Naive thymus-derived CD8-positive, alpha-beta T cell (primary cell): ENCODE measurements around the gene PYGM. TPM values are rescaled to one million over a fixed set of nuclear protein-coding genes. Genes with fewer than 3 reads are reported as not detected.

ENCODE experiments used
- ATAC-seq, 2 donors: fragments of 150-1000 bp; cut with Tn5 transposase in 1 of 2; sonication (Bioruptor Pico), chemical (Tn5 transposase) in 1 of 2; 1 replicate in 1 of 2; 2 replicates in 1 of 2; pipeline ENCODE4 v1.10.0; 2021; ENCODE audit warnings: mild to moderate bottlenecking in 2 of 2, moderate library complexity in 2 of 2
- POLR2A ChIA-PET: fragments of 350-600 bp; sonication (Branson Sonifier 250); formaldehyde crosslinking; loops from one replicate; lab custom pipeline; 2021; ENCODE audit warnings: antibody characterized with exemption; lab: Charles Lee
- DNase-seq, 10 donors: peaks; one replicate each; pipeline versions ENCODE4 v3.0.0 to v3.0.0-alpha.2; 2020 to 2022
- H3K27ac Mint-ChIP-seq, 10 donors: one replicate each; pipeline ENCODE4 v1.8.0; 2020 to 2022; ENCODE audit warnings: mild to moderate bottlenecking in 10 of 10, mixed read lengths in 10 of 10, moderate library complexity in 4 of 10, inconsistent platforms in 1 of 10
- H3K27me3 Mint-ChIP-seq, 5 donors: one replicate each; pipeline ENCODE4 v1.8.0; 2021 to 2022; ENCODE audit warnings: mixed read lengths in 5 of 5
- H3K36me3 Mint-ChIP-seq, 3 donors: one replicate each; pipeline ENCODE4 v1.8.0; 2020 to 2022; ENCODE audit warnings: mixed read lengths in 3 of 3, mild to moderate bottlenecking in 2 of 3, inconsistent platforms in 1 of 3
- H3K4me1 Mint-ChIP-seq, 4 donors: one replicate each; pipeline ENCODE4 v1.8.0; 2021 to 2022; ENCODE audit warnings: mixed read lengths in 4 of 4
- H3K4me3 Mint-ChIP-seq, 10 donors: one replicate each; pipeline ENCODE4 v1.8.0; 2020 to 2022; ENCODE audit warnings: mild to moderate bottlenecking in 10 of 10, mixed read lengths in 10 of 10, moderate library complexity in 6 of 10, inconsistent platforms in 1 of 10
- H3K9me3 Mint-ChIP-seq, 9 donors: one replicate each; pipeline ENCODE4 v1.8.0; 2020 to 2022; ENCODE audit warnings: mixed read lengths in 9 of 9, mild to moderate bottlenecking in 3 of 9, inconsistent platforms in 1 of 9, moderate library complexity in 1 of 9
- polyA plus RNA-seq, 3 donors: library from polyadenylated mRNA; unstranded; fragments of 300-500 nt; fragmentation: Illumina TruSeq; gene quantifications; one replicate each; pipeline ENCODE4 v1.2.3, GENCODE V29; 2021
- total RNA-seq, 8 experiments: library from RNA in 2 of 8; stranded (reverse) in 2 of 8; gene quantifications; one replicate each; pipeline ENCODE4 v1.2.3 and lab custom pipeline; 2021 to 2026

Gene PYGM
- total and polyA plus RNA-seq, 5 experiments from 2014 or later, result 0.09 to 18.4 (median 0.50) TPM

GRCh38 chr11:64759131-64759721 lies 548 bp downstream of the PYGM start:
- no peak for DNase-seq
- no peaks in the 10 kb centered on the region for H3K9me3 Mint-ChIP-seq
- peaks cover 32 to 89% (median 71%) of the 10 kb centered on the region in 4 donors for H3K4me1 Mint-ChIP-seq
- peak in 1 of 2 donors; percentile 1 for ATAC-seq
- no peaks in the 10 kb centered on the region for H3K27me3 Mint-ChIP-seq
- H3K36me3 Mint-ChIP-seq, result peaks cover 0 to 16% (median 0%) of the 10 kb centered on the region in 3 donors
- H3K4me3 Mint-ChIP-seq, result peak overlapping the region in 7 of 10 donors; percentile 36 to 85 (median 75)
- POLR2A ChIA-PET, result interaction anchor here (0.6 to 45.2 kb wide), 6 partner anchors 8 to 818 kb away, joined by 3 to 2320 read pairs (median 3); partner anchors contain the start of genes PYGM, RASGRP2 and SF1
- peak overlapping the region in 9 of 10 donors; percentile 76 to 96 (median 92) for H3K27ac Mint-ChIP-seq

GRCh38 chr11:64758330-64759079 lies 1.3 kb downstream of the PYGM start:
- H3K4me3 Mint-ChIP-seq, result peak overlapping the region in 2 of 10 donors; percentile 13 to 24
- no peaks in the 10 kb centered on the region for H3K9me3 Mint-ChIP-seq
- H3K36me3 Mint-ChIP-seq, result peaks cover 0 to 18% (median 0%) of the 10 kb centered on the region in 3 donors
- no peaks in the 10 kb centered on the region for H3K27me3 Mint-ChIP-seq
- DNase-seq, result peak in 1 of 10 donors; percentile 50
- peak overlapping the region in 9 of 10 donors; percentile 47 to 95 (median 72) for H3K27ac Mint-ChIP-seq
- POLR2A ChIA-PET, result interaction anchor here (0.6 to 45.2 kb wide), 4 partner anchors 7 to 818 kb away, joined by 3 to 2320 read pairs (median 1162); partner anchors contain the start of genes PYGM, RASGRP2 and SF1
- ATAC-seq, result no peak
- peaks cover 28 to 88% (median 66%) of the 10 kb centered on the region in 4 donors for H3K4me1 Mint-ChIP-seq

DNA sequence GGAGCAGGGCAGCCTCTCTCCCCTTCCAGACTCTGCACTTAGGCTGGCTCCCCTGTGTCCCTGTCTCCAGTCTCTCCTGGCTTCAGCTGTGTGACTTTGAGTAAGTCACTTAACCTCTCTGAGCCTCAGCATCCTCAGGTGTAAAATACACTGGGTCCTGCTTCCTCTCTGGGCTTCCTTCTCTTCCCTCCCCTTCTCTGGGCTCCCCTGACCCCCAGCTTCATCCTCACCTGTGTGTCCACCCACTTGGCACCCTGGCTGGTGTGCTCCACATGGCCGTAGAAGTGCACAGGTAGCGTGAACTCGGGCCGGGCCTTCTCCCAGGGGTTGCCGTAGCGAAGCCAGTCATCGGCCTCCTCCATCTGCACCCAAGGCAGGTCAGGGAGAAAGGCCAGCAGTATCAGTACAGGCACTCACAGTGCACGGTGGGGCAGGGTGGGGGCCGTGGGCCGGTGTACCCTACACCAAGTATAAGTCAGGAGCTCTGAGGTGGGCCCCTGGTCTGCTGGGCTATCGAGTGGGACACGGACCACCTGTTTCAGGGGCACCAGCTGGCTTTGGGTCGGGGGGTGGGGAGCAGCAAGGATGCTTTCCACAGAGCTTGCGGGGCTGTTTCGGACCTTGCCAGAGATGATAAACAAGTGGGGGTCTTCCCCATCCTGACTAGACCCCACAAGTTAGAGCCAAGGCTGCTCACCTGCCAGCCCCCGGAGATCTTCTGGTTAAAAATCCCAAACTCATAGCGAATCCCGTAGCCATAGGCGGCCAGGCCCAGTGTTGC lies 2.0 kb downstream of the PYGM start:
- POLR2A ChIA-PET, result interaction anchor here (1.2 to 45.2 kb wide), 3 partner anchors 7 to 364 kb away, joined by 3 to 2320 read pairs (median 2320); partner anchors contain the start of genes FAU, MRPL49, PYGM and RASGRP2
- peak overlapping the region in 1 of 10 donors; percentile 63 for H3K4me3 Mint-ChIP-seq
- ATAC-seq, result no peak
- H3K36me3 Mint-ChIP-seq, result peaks cover 0 to 17% (median 0%) of the 10 kb centered on the region in 3 donors
- H3K4me1 Mint-ChIP-seq, result peaks cover 26 to 87% (median 58%) of the 10 kb centered on the region in 4 donors
- peak overlapping the region in 9 of 10 donors; percentile 25 to 95 (median 77) for H3K27ac Mint-ChIP-seq
- DNase-seq, result peak in 1 of 10 donors; percentile 60
- no peaks in the 10 kb centered on the region for H3K9me3 Mint-ChIP-seq
- H3K27me3 Mint-ChIP-seq, result no peaks in the 10 kb centered on the region

DNA sequence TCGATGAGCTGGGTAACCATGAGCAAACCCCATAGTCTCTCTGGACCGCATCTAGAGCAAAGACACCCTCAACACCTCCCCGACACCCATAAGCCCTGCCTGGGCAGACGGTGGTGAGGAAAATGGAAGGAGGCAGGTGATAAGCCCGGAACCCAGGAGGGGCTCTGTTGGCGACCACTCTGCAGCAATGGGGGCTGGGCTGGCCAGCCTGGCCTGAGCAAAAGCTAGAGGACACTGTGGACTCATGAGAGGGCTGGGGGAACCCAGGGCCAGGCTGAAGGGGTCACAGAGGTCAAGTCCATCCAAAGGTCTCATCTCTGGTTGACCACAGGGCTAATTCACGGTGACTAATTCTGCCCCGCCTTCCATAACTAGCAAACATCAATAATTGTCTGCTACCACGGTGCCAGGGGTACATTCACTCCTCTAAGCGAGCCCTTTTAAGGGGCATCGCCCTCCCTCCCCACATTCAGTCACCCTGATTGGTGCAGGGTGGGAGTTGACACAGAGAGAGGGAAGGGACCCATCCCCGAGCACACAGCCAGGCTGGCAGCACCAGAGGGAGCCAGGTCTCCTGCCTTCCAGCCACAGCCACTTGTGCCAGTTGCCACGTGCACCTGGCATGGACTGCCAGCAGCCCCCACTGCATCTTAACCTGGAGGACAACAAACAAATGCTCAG lies 4.0 kb downstream of the PYGM start:
- peak in 1 of 10 donors; percentile 35 for DNase-seq
- Mint-ChIP-seq H3K4me3 (no peak overlapping the region), H3K27me3 (no peaks in the 10 kb centered on the region), H3K27ac (peak overlapping the region in 2 of 10 donors; percentile 1 to 21), H3K9me3 (no peaks in the 10 kb centered on the region), H3K4me1 (peaks cover 19 to 87% (median 49%) of the 10 kb centered on the region in 4 donors), H3K36me3 (peaks cover 0 to 20% (median 2%) of the 10 kb centered on the region in 3 donors)
- POLR2A ChIA-PET, result interaction anchor here (39.5 to 45.2 kb wide), 2 partner anchors 5 to 15 kb away, joined by 2320 read pairs; partner anchors contain the start of genes PYGM, RASGRP2 and SF1
- ATAC-seq, result no peak

DNA sequence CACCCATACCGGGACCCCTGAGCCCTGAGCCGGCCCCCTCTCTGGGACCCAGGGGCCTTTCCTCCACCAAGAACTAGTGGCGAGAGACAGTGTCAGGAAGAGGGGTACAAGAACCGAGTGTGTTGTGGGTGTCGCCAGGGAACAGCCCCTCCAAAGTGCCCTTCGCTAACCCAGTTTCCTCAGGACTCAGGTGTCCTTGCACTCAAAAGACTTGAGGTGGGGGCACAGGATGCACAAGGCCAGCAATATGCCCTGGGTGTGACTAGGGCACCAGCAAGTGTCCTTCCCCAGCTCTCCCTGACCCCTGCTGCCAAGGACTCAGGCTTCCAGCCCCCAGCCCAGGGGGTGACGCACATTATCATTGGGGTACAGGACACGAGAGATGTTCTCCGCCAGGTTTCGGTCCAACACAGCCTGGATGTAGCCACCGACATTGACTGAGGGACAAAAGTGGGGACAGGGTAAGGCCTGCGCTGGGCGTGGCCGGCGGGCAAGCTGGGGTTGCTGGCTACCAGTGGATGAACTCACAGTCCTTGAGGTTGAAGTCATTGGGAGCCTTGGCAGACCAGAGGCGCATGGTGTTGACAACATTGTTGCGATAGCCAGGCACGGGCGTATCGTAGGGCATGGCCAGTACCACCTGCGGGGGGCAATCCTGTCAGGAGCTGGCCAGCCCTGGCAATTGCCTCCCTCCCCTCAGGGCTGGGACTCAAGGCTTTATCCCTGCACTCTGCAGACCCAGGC lies 4.7 kb downstream of the PYGM start:
- ATAC-seq, result no peak
- POLR2A ChIA-PET, result interaction anchor here (2.1 to 45.2 kb wide), 3 partner anchors 4 to 47 kb away, joined by 4 to 2320 read pairs (median 2320); partner anchors contain the start of genes MAP4K2, PYGM, RASGRP2 and SF1
- Mint-ChIP-seq H3K27ac (peak overlapping the region in 3 of 10 donors; percentile 21 to 63 (median 29)), H3K4me3 (no peak overlapping the region), H3K4me1 (peaks cover 22 to 87% (median 49%) of the 10 kb centered on the region in 4 donors), H3K27me3 (no peaks in the 10 kb centered on the region), H3K36me3 (peaks cover 0 to 27% (median 2%) of the 10 kb centered on the region in 3 donors), H3K9me3 (no peaks in the 10 kb centered on the region)
- peak in 1 of 10 donors; percentile 55 for DNase-seq

- H3K36me3 Mint-ChIP-seq, result peaks cover 0 to 31% (median 2%) of the 10 kb centered on the region in 3 donors
- H3K27ac Mint-ChIP-seq, result peak overlapping the region in 1 of 10 donors; percentile 79
- H3K4me1 Mint-ChIP-seq, result peaks cover 15 to 81% (median 42%) of the 10 kb centered on the region in 4 donors
- POLR2A ChIA-PET, result interaction anchor here (2.1 to 45.2 kb wide), 3 partner anchors 3 to 48 kb away, joined by 4 to 2320 read pairs (median 2320); partner anchors contain the start of genes MAP4K2, PYGM, RASGRP2 and SF1
- H3K27me3 Mint-ChIP-seq, result no peaks in the 10 kb centered on the region
- ATAC-seq (no peak), DNase-seq (peak in 1 of 10 donors; percentile 59)
- peak overlapping the region in 1 of 10 donors; percentile 33 for H3K4me3 Mint-ChIP-seq
- no peaks in the 10 kb centered on the region for H3K9me3 Mint-ChIP-seq
Observed at GRCh38 chr11:64754124-64754918, 5.5 kb downstream of the PYGM start.

DNA sequence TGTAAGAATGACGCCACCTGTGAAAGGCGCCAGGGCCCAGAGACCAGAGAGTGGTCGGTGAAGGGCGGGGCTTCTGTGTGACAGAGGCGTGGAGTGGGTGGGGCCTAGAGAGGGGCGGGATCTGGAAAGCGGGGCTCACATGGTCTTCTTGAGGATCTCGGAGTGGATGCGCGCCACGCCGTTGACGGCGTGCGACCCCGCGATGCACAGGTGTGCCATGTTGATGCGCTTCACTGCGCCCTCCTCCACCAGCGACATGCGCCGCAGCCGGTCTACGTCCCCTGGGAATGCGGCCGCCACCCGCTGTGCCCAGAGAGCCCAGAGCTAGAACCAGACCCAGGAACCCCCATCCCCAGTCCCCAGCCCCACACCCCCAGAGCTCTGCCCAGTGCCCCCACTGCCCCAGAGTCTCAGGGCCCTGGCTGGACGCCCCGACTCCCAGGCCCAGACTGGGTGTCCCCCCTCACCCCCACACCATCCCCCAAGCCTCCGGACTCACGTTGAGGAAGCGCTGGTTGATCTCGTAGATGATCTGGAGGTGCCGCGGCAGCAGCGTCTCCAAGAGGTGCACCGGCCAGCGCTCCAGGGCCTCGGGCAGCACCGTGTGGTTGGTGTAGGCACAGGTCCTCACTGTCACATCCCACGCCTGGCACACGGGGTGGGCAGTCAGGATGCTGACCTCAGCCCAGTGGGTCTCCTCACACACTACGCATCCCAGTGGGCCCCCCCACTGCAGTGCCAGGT lies 6.2 kb downstream of the PYGM start:
- H3K9me3 Mint-ChIP-seq, result no peaks in the 10 kb centered on the region
- POLR2A ChIA-PET, result interaction anchor here (2.1 to 45.2 kb wide), 3 partner anchors 2 to 49 kb away, joined by 4 to 2320 read pairs (median 2320); partner anchors contain the start of genes MAP4K2, PYGM, RASGRP2 and SF1
- H3K27ac Mint-ChIP-seq, result peak overlapping the region in 2 of 10 donors; percentile 62 to 79
- DNase-seq (peak in 1 of 10 donors; percentile 14), ATAC-seq (no peak)
- no peak overlapping the region for H3K4me3 Mint-ChIP-seq
- H3K4me1 Mint-ChIP-seq, result peaks cover 15 to 73% (median 37%) of the 10 kb centered on the region in 4 donors
- H3K36me3 Mint-ChIP-seq, result peaks cover 0 to 34% (median 2%) of the 10 kb centered on the region in 3 donors
- no peaks in the 10 kb centered on the region for H3K27me3 Mint-ChIP-seq

GRCh38 chr11:64753019-64753379 lies 6.8 kb downstream of the PYGM start:
- H3K9me3 Mint-ChIP-seq, result no peaks in the 10 kb centered on the region
- POLR2A ChIA-PET, result interaction anchor here (2.1 to 45.2 kb wide), 3 partner anchors 2 to 50 kb away, joined by 4 to 2320 read pairs (median 2320); partner anchors contain the start of genes MAP4K2, PYGM, RASGRP2 and SF1
- peaks cover 0 to 38% (median 2%) of the 10 kb centered on the region in 3 donors for H3K36me3 Mint-ChIP-seq
- H3K27ac Mint-ChIP-seq, result peak overlapping the region in 3 of 10 donors; percentile 25 to 67 (median 62)
- ATAC-seq (no peak), DNase-seq (peak in 1 of 10 donors; percentile 52)
- H3K4me3 Mint-ChIP-seq, result no peak overlapping the region
- no peaks in the 10 kb centered on the region for H3K27me3 Mint-ChIP-seq
- H3K4me1 Mint-ChIP-seq, result peaks cover 17 to 71% (median 38%) of the 10 kb centered on the region in 4 donors

DNA sequence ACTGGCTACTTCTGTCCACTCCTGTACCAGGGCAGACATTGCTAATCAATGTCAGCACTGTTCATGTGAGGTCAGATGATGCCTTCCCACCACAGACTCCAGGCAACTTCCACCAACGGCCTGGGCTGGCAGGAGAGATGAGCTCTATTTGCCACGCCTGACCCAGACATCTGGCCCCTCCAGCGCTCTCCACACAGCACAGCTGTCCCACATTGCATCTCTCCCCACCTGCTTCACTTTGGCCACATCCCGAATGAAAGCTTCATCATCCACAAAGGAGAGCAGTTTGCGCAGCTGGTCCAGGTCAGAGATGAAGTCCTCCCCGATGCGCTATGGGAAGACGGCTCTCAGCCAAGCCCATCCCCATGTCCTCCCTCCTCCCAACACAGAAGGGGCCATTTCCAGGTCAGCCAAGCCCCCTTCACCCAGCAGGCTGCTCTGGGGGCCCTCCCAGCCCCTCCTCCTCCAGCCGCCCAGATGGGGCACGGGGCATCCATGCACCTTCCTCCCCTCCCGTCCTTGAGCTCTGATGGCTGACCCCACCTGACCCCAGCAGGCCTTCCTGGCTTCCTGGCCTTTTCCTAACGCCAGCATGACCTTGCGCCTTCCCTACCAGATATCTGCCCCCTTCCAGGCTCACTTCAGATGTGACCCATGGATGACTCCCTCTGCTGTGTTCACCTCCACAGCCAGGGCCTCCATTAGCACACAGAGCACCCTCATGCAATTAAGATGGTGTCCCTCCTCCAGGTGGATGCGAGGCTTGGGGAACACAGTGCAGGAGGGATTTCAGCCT lies 7.4 kb downstream of the PYGM start:
- Mint-ChIP-seq H3K4me1 (peaks cover 16 to 71% (median 36%) of the 10 kb centered on the region in 4 donors), H3K4me3 (peak overlapping the region in 1 of 10 donors; percentile 65), H3K36me3 (peaks cover 0 to 40% (median 2%) of the 10 kb centered on the region in 3 donors), H3K27me3 (no peaks in the 10 kb centered on the region), H3K9me3 (no peaks in the 10 kb centered on the region), H3K27ac (peak overlapping the region in 7 of 10 donors; percentile 13 to 67 (median 36))
- no peak for ATAC-seq
- peak in 1 of 10 donors; percentile 45 for DNase-seq
- POLR2A ChIA-PET, result interaction anchor here (0.7 to 45.2 kb wide), 3 partner anchors 1 to 343 kb away, joined by 3 to 2320 read pairs (median 2320); partner anchors contain the start of genes PYGM, RASGRP2 and SF1
